GM12878 (cell line): ENCODE data around the gene NLRP6. TPM values are rescaled to one million over a fixed set of nuclear protein-coding genes. Genes with fewer than 3 reads are reported as not detected.

ENCODE experiments used
- ATAC-seq: fragments of 200-7000 bp; cut with Tn5 transposase; 3 replicates; pipeline ENCODE4 v1.9.1; 2020; ENCODE audit warnings: mild to moderate bottlenecking, moderate library complexity
- Bru-seq: library from RNA; stranded (reverse); fragments of 400-500 nt; gene quantifications from one replicate; lab custom pipeline; 2021; lab: Mats Ljungman, UMichigan
- BruChase-seq, 2 experiments: library from RNA; stranded (reverse); fragments of 400-500 nt; gene quantifications; one replicate each; lab custom pipeline; 2021; lab: Mats Ljungman, UMichigan
- BruUV-seq: library from RNA; stranded (reverse); fragments of 400-500 nt; replicated peaks from 2 replicates; lab custom pipeline; 2021; lab: Mats Ljungman, UMichigan
- CTCF ChIA-PET: fragments of 300-600 bp; sonication (Branson Sonifier 250); formaldehyde crosslinking; extraction: SDS; loops from one replicate; lab custom pipeline; 2021; ENCODE audit warnings: inconsistent platforms; lab: Yijun Ruan, JAX
- POLR2A ChIA-PET: fragments of 350-600 bp; formaldehyde crosslinking; extraction: SDS; loops from one replicate; lab custom pipeline; 2021; ENCODE audit warnings: inconsistent platforms; lab: Charles Lee
- RAD21 ChIA-PET: fragments of 300-600 bp; sonication (Branson Sonifier 250); formaldehyde crosslinking; loops from one replicate; lab custom pipeline; 2023; ENCODE audit warnings: antibody characterized with exemption; ENCODE audit not compliant: unreplicated experiment; lab: Charles Lee
- SMC1A ChIA-PET: fragments of 300-600 bp; sonication (Branson Sonifier 250); formaldehyde crosslinking; loops from one replicate; lab custom pipeline; 2023; ENCODE audit not compliant: unreplicated experiment, uncharacterized antibody; lab: Charles Lee
- DNase-seq: peaks from one replicate; pipeline ENCODE4 v3.0.0-alpha.2; 2011; ENCODE audit warnings: low read depth, low spot score
- FAIRE-seq: peaks from 3 replicates; lab custom pipeline; 2011; peaks lifted over from hg19 to GRCh38; lab: Jason Lieb, UNC
- H2AFZ ChIP-seq: 2 replicates; pipeline ENCODE4 v1.6.0; 2011; ENCODE audit warnings: low read depth, low read length, control low read depth; ENCODE audit not compliant: control insufficient read depth
- H3K27ac ChIP-seq: 2 replicates; pipeline ENCODE4 v1.5.1; 2011; ENCODE audit warnings: control low read depth; ENCODE audit not compliant: control insufficient read depth, insufficient read depth
- H3K27me3 ChIP-seq, 2 experiments: replicated peaks in 1 of 2; 2 replicates each; pipeline versions ENCODE4 v1.6.0 to v1.6.1; 2011; ENCODE audit warnings: low read length in 1 of 2; ENCODE audit not compliant: control insufficient read depth in 2 of 2, insufficient read depth in 2 of 2
- H3K36me3 ChIP-seq, 2 experiments: 2 replicates each; pipeline ENCODE4 v1.5.1; 2011; ENCODE audit warnings: low read length in 1 of 2; ENCODE audit not compliant: control insufficient read depth in 2 of 2, insufficient read depth in 2 of 2
- H3K4me1 ChIP-seq: 2 replicates; pipeline ENCODE4 v1.6.1; 2011; ENCODE audit warnings: mild to moderate bottlenecking, low read length, moderate library complexity, mixed read lengths; ENCODE audit not compliant: control insufficient read depth, insufficient read depth
- H3K4me2 ChIP-seq: 2 replicates; pipeline ENCODE4 v1.6.0; 2011; ENCODE audit warnings: control low read depth; ENCODE audit not compliant: control insufficient read depth, insufficient read depth
- H3K4me3 ChIP-seq: fragments of 200-600 bp; sonication (generic); 2 replicates; pipeline ENCODE4 v1.5.1; 2016
- H3K79me2 ChIP-seq: 2 replicates; pipeline ENCODE4 v1.6.0; 2011; ENCODE audit warnings: low read length; ENCODE audit not compliant: control insufficient read depth, insufficient read depth
- H3K9ac ChIP-seq: 2 replicates; pipeline ENCODE4 v1.8.0; 2011; ENCODE audit warnings: low read length, control low read depth, mixed read lengths; ENCODE audit not compliant: control insufficient read depth, insufficient read depth
- H3K9me3 ChIP-seq: replicated peaks from 3 replicates; pipeline ENCODE4 v1.5.1; 2011; ENCODE audit warnings: mild to moderate bottlenecking, low read length; ENCODE audit not compliant: control insufficient read depth, insufficient read depth
- H4K20me1 ChIP-seq: 2 replicates; pipeline ENCODE4 v1.6.0; 2011; ENCODE audit not compliant: control insufficient read depth, insufficient read depth
- KAT2A ChIP-seq: conservative IDR thresholded peaks from 2 replicates; pipeline ENCODE4 v1.6.1; 2011; ENCODE audit warnings: low read depth, low read length; ENCODE audit not compliant: control insufficient read depth
- MEF2B ChIP-seq: fragments of 450-650 bp; IDR thresholded peaks from 2 replicates; pipeline ENCODE4 v1.6.1; 2018; ENCODE audit warnings: mild to moderate bottlenecking, moderate library complexity; ENCODE audit not compliant: partially characterized antibody, poor library complexity, severe bottlenecking
- RBBP5 ChIP-seq: fragments of 200-600 bp; sonication (generic); conservative IDR thresholded peaks from 2 replicates; pipeline ENCODE4 v1.6.1; 2016
- WGBS: methylation state at CpG from one replicate; pipeline ENCODE4 v1.1.6; 2016; ENCODE audit warnings: low lambda C conversion rate; ENCODE audit not compliant: insufficient replicate concordance, insufficient coverage; ENCODE audit errors: missing lambda C conversion rate; 5-methylcytosine and 5-hydroxymethylcytosine counted together
- in situ Hi-C: fragments of 300-500 bp; cut with MboI; formaldehyde crosslinking; loops from 9 replicates; pipeline ENCODE4 v1.14.3; 2018; ENCODE audit warnings: mixed read lengths
- intact Hi-C: fragments of 100-400 bp; cut with micrococcal nuclease; formaldehyde crosslinking; loops from one replicate; pipeline ENCODE4 v1.14.2; 2022; ENCODE audit not compliant: unreplicated experiment
- long read RNA-seq, 2 experiments: library from polyadenylated mRNA; unstranded; transcript quantifications; one replicate each; pipeline ENCODE4 v2.0.0, GENCODE V29; 2019 to 2020
- polyA minus RNA-seq, 3 experiments: library from RNA; depleted of rRNA, polyadenylated mRNA; stranded (reverse); fragments of >200 nt; gene quantifications; 2 replicates each; pipeline ENCODE4 v1.2.3, GENCODE V29; 2011
- polyA plus RNA-seq, 11 experiments: library from polyadenylated mRNA; depleted of rRNA in 4 of 11; unstranded in 6 of 11; stranded (reverse) in 5 of 11; fragments of >200 nt; fragmentation: Nextera tagmentation in 4 of 11; fragmentation: Illumina TruSeq in 1 of 11; extraction: Ambion mirVana in 4 of 11; extraction: Trizol in 1 of 11; gene quantifications; 1 replicate in 1 of 11; 2 replicates in 10 of 11; pipeline versions ENCODE4 v1.2.1 to v1.2.3, GENCODE V29; 2011 to 2016; ENCODE audit warnings: inconsistent platforms in 2 of 11, missing spikeins in 2 of 11, low read depth in 1 of 11
- total RNA-seq, 4 experiments: library from RNA; depleted of rRNA in 3 of 4; stranded (reverse); fragments of >200 nt in 3 of 4; fragmentation: Illumina TruSeq in 1 of 4; extraction: Trizol in 1 of 4; gene quantifications; 2 replicates each; pipeline versions ENCODE4 v1.2.1 to v1.2.3, GENCODE V29; 2013 to 2021
- TF ChIP-seq, protein P1 (sequence below): IDR thresholded peaks from 2 replicates; pipeline ENCODE4 v1.6.1; 2012; ENCODE audit warnings: low read depth, low read length, improper control_type of control experiment

Gene NLRP6
- total RNA-seq (2013; cell fraction: nucleolus; rRNA removed): 1.3 and 2.2 TPM in 2 replicates
- total RNA-seq (2014; rRNA removed) (0.11 TPM in 1 of 2 replicates, not detected in the other), total RNA-seq (2014; rRNA removed; fragmentation: Illumina TruSeq; extraction: Trizol) (not detected in 2 replicates), total RNA-seq (2021) (0.11 TPM in 1 of 2 replicates, not detected in the other), polyA plus RNA-seq (2011; rRNA removed) (0.03 TPM in 1 of 2 replicates, not detected in the other), polyA plus RNA-seq (2014; fragmentation: Illumina TruSeq; extraction: Trizol) (not detected in 2 replicates), polyA plus RNA-seq (2014; fragmentation: Nextera tagmentation; extraction: Ambion mirVana) (not detected), polyA plus RNA-seq (2014; rRNA removed) (not detected in 2 replicates), polyA plus RNA-seq (2016; fragmentation: Nextera tagmentation; extraction: Ambion mirVana) (not detected), polyA minus RNA-seq (2011; rRNA and poly(A)+ RNA removed) (0.10 TPM in 1 of 2 replicates, not detected in the other), Bru-seq, nascent RNA (percentile 35 among the genes with signal in this experiment), BruChase-seq, experiment 1, labeled RNA remaining after a 6-hour chase (percentile 31 among the genes with signal in this experiment), BruChase-seq, experiment 2, labeled RNA remaining after a 2-hour chase (percentile 35 among the genes with signal in this experiment)
- polyA plus RNA-seq (2011; ENCODE audit: low read depth): not detected
- 0.09 and 0.13 TPM in 2 replicates for polyA plus RNA-seq (2011; cell fraction: cytosol; rRNA removed)
- 0.28 and 0.45 TPM in 2 replicates for polyA plus RNA-seq (2011; cell fraction: nucleus; rRNA removed)
- 0.07 and 0.10 TPM in 2 replicates for polyA plus RNA-seq (2012)
- polyA minus RNA-seq (2011; cell fraction: cytosol; rRNA and poly(A)+ RNA removed): not detected in 2 replicates
- polyA minus RNA-seq (2011; cell fraction: nucleus; rRNA and poly(A)+ RNA removed): 0.24 and 0.57 TPM in 2 replicates
- long read RNA-seq, experiment 1: 0 reads
- long read RNA-seq, experiment 2: 0 reads

- TF ChIP-seq KAT2A: no peak
- no peak for TF ChIP-seq RBBP5
- TF ChIP-seq, protein P1, sequence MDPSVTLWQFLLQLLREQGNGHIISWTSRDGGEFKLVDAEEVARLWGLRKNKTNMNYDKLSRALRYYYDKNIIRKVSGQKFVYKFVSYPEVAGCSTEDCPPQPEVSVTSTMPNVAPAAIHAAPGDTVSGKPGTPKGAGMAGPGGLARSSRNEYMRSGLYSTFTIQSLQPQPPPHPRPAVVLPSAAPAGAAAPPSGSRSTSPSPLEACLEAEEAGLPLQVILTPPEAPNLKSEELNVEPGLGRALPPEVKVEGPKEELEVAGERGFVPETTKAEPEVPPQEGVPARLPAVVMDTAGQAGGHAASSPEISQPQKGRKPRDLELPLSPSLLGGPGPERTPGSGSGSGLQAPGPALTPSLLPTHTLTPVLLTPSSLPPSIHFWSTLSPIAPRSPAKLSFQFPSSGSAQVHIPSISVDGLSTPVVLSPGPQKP: no peak
- TF ChIP-seq MEF2B: no peak
- Histone ChIP-seq H3K4me2 (no peak within 1 kb of the TSS), H3K4me1 (no peaks in the 10 kb centered on the region; the same call in 1 of the 2 replicates), H3K9me3 (no peaks in the 10 kb centered on the region; the same call in 2 of the 3 replicates), H4K20me1 (no peaks in the 10 kb centered on the region), H2AFZ (no peak within 1 kb of the TSS), H3K79me2 (no peaks in the 10 kb centered on the region), H3K9ac (no peak within 1 kb of the TSS), H3K36me3 (no peaks in the 10 kb centered on the region), H3K27ac (no peak within 1 kb of the TSS), H3K4me3 (no peak within 1 kb of the TSS), H3K27me3 (peaks cover 15 to 20% of the 10 kb centered on the region in 2 experiments)
- FAIRE-seq: no peak
- SMC1A ChIA-PET: no interaction called here
- intact Hi-C loops: no loop called here
- ATAC-seq: no peak
- POLR2A ChIA-PET: no interaction called here
- RAD21 ChIA-PET: no interaction called here
- CTCF ChIA-PET: interaction anchor here (0.9 kb wide), 1 partner anchor 27 kb away, joined by 4 read pairs; no protein-coding TSS in a partner anchor
- DNase-seq: no peak
- in situ Hi-C loops: no loop called here
- WGBS: 81% methylated on average over 21 of the region's 21 CpGs
- BruUV-seq: no TSS peak
Measured at GRCh38 chr11:278001-278951, at the start of gene NLRP6. Gene NLRP6, plus strand, starts transcription at chr11:278407. Its CDS starts 163 bp downstream, at chr11:278570.
